Esophagus muscularis mucosa (tissue), 4 donors: ENCODE results near the gene CEACAM21. TPM values are rescaled to one million over a fixed set of nuclear protein-coding genes. Genes with fewer than 3 reads are reported as not detected.

Experiments
- DNase-seq: peaks from one replicate; pipeline ENCODE4 v3.0.0-alpha.2; 2017; ENCODE audit errors: extremely low spot score
- H3K27ac ChIP-seq, 4 donors: fragments of 200-600 bp; sonication (generic); replicated peaks in 1 of 4; 1 replicate in 3 of 4; 2 replicates in 1 of 4; pipeline ENCODE4 v1.5.1; 2016 to 2019; ENCODE audit warnings: mild to moderate bottlenecking in 1 of 4
- H3K27me3 ChIP-seq, 4 donors: fragments of 200-600 bp; sonication (generic); one replicate each; pipeline versions ENCODE4 v1.5.1 to v1.6.0; 2016 to 2019
- H3K36me3 ChIP-seq, 4 donors: fragments of 200-600 bp; sonication (generic); one replicate each; pipeline ENCODE4 v1.5.1; 2016 to 2019
- H3K4me1 ChIP-seq, 4 donors: fragments of 200-600 bp; sonication (generic); one replicate each; pipeline ENCODE4 v1.5.1; 2016 to 2019
- H3K4me3 ChIP-seq, 4 donors: fragments of 200-600 bp; sonication (generic); 1 replicate in 2 of 4; 2 replicates in 2 of 4; pipeline ENCODE4 v1.5.1; 2016 to 2019; ENCODE audit warnings: mild to moderate bottlenecking in 4 of 4, moderate library complexity in 1 of 4
- H3K9me3 ChIP-seq, 4 donors: fragments of 200-600 bp; sonication (generic); 1 replicate in 3 of 4; 2 replicates in 1 of 4; pipeline ENCODE4 v1.5.1; 2016 to 2019
- EP300 ChIP-seq: sonication (generic); formaldehyde crosslinking; IDR thresholded peaks from one replicate; pipeline ENCODE4 v1.6.1; 2017; ENCODE audit warnings: antibody characterized with exemption
- POLR2A ChIP-seq: fragments of 450-650 bp; IDR thresholded peaks from one replicate; pipeline ENCODE4 v1.6.1; 2017; ENCODE audit warnings: antibody characterized with exemption, moderate library complexity, mild to moderate bottlenecking, low read depth
- POLR2AphosphoS5 ChIP-seq, 2 donors: sonication (generic); formaldehyde crosslinking; IDR thresholded peaks; one replicate each; pipeline ENCODE4 v1.6.1; 2017; ENCODE audit warnings: antibody characterized with exemption in 2 of 2
- WGBS: methylation state at CpG from one replicate; pipeline ENCODE4 v1.1.5; 2018; 5-methylcytosine and 5-hydroxymethylcytosine counted together
- intact Hi-C: fragments of 100-400 bp; cut with DNase I; formaldehyde crosslinking; loops from one replicate; pipeline ENCODE4 v1.15.1; 2023
- total RNA-seq, 4 donors: library from RNA; depleted of rRNA; stranded (reverse); fragments of >200 nt; gene quantifications; one replicate each; pipeline versions ENCODE4 v1.1.0 to v1.2.1, GENCODE V29; 2016
- TF ChIP-seq, protein P1 (sequence below), 3 experiments: fragments of 200-600 bp in 2 of 3; fragments of 450-650 bp in 1 of 3; sonication (generic) in 2 of 3; IDR thresholded peaks; one replicate each; pipeline ENCODE4 v1.5.1; 2017 to 2019; ENCODE audit warnings: antibody characterized with exemption in 3 of 3, mild to moderate bottlenecking in 2 of 3, moderate library complexity in 1 of 3

Gene CEACAM21
- total RNA-seq, 4 donors from 2014 or later = 0.83 to 1.8 TPM; not detected in 2

GRCh38 chr19:41541990-41542584, 33.9 kb upstream of the CEACAM21 start:
- no peak for DNase-seq
- no peak overlapping the region for H3K27ac ChIP-seq
- H3K36me3 ChIP-seq = no peaks in the 10 kb centered on the region
- peaks cover 0 to 8% (median 2%) of the 10 kb centered on the region in 4 donors for H3K9me3 ChIP-seq
- TF ChIP-seq EP300 = no peak
- TF ChIP-seq, protein P1, sequence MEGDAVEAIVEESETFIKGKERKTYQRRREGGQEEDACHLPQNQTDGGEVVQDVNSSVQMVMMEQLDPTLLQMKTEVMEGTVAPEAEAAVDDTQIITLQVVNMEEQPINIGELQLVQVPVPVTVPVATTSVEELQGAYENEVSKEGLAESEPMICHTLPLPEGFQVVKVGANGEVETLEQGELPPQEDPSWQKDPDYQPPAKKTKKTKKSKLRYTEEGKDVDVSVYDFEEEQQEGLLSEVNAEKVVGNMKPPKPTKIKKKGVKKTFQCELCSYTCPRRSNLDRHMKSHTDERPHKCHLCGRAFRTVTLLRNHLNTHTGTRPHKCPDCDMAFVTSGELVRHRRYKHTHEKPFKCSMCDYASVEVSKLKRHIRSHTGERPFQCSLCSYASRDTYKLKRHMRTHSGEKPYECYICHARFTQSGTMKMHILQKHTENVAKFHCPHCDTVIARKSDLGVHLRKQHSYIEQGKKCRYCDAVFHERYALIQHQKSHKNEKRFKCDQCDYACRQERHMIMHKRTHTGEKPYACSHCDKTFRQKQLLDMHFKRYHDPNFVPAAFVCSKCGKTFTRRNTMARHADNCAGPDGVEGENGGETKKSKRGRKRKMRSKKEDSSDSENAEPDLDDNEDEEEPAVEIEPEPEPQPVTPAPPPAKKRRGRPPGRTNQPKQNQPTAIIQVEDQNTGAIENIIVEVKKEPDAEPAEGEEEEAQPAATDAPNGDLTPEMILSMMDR (IDR thresholded peaks at IDR 0.05) = peak; percentile 35 to 51 (median 40)
- intact Hi-C loops = no loop called here
- H3K27me3 ChIP-seq = peaks cover 0 to 60% (median 0%) of the 10 kb centered on the region in 4 donors
- WGBS = 46% methylated on average over 13 of the region's 13 CpGs
- no peak overlapping the region for H3K4me3 ChIP-seq
- H3K4me1 ChIP-seq = peaks cover 9 to 13% (median 11%) of the 10 kb centered on the region in 4 donors

- intact Hi-C loops = no loop called here
Observed at GRCh38 chr19:41542622-41543021, 33.3 kb upstream of the CEACAM21 start.

DNA sequence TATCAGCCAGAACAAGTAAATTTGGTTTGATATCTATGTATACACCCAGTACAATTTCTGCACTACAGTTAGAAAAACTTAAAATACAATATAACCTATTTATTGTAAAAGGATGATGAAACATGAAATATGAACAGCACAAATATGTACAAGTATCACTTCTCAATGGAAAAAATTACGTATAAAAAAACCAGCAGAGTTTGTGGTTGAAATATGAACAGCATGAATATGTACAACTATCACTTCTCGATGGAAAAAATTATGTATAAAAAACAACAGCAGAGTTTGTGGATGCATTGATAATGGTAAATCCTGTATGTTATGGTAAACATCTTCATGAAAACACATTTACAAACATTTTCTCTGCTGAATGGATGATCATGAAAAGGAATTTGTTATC, 32.4 kb upstream of the CEACAM21 start:
- TF ChIP-seq EP300 (no peak), POLR2A (no peak), POLR2AphosphoS5 (IDR thresholded peaks at IDR 0.05) (no peak)
- TF ChIP-seq, protein P1 (IDR thresholded peaks at IDR 0.05) = no peak
- intact Hi-C loops = no loop called here
- H3K27me3 ChIP-seq = peaks cover 0 to 51% (median 0%) of the 10 kb centered on the region in 4 donors
- H3K36me3 ChIP-seq = no peaks in the 10 kb centered on the region
- WGBS = 76% methylated on average over 2 of the region's 2 CpGs
- no peaks in the 10 kb centered on the region for H3K9me3 ChIP-seq
- no peak overlapping the region for H3K27ac ChIP-seq
- DNase-seq = no peak
- peaks cover 9 to 13% (median 11%) of the 10 kb centered on the region in 4 donors for H3K4me1 ChIP-seq
- no peak overlapping the region for H3K4me3 ChIP-seq

More at GRCh38 chr19:41542622-41543021, 33.3 kb upstream of the CEACAM21 start:
- no peak for DNase-seq
- peaks cover 9 to 13% (median 11%) of the 10 kb centered on the region in 4 donors for H3K4me1 ChIP-seq
- H3K4me3 ChIP-seq = no peak overlapping the region
- 76% methylated on average over 4 of the region's 4 CpGs for WGBS
- TF ChIP-seq POLR2A = no peak
- TF ChIP-seq, protein P1 (IDR thresholded peaks at IDR 0.05) = no peak
- TF ChIP-seq POLR2AphosphoS5 (IDR thresholded peaks at IDR 0.05) = no peak
- TF ChIP-seq EP300 = no peak
- no peaks in the 10 kb centered on the region for H3K36me3 ChIP-seq
- H3K27me3 ChIP-seq = peaks cover 0 to 58% (median 0%) of the 10 kb centered on the region in 4 donors
- H3K9me3 ChIP-seq = peaks cover 0 to 8% (median 2%) of the 10 kb centered on the region in 4 donors
- no peak overlapping the region for H3K27ac ChIP-seq

DNA sequence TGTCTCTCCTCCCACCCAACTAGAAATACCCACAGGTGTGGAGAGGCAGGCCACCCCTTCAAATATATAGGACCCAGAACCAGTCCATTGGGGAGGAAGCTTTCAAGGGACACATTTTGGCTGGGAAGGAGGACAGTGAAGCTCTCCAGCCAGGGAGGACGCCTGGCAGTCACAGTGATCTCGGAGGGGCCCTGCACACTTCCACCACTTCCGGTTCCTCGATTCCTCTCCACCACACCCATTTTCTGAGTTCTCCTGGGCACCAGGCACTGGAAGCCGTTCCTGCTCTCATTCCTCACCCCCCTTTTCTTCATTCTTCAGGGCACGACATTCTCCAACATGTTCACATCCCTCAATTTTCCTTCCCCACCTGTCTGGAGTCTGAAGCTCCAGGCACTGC, 30.4 kb upstream of the CEACAM21 start:
- TF ChIP-seq POLR2A (no peak), EP300 (no peak), POLR2AphosphoS5 (IDR thresholded peaks at IDR 0.05) (no peak)
- TF ChIP-seq, protein P1 (IDR thresholded peaks at IDR 0.05) = no peak
- no peak for DNase-seq
- 42% methylated on average over 6 of the region's 6 CpGs for WGBS
- Histone ChIP-seq H3K27ac (peak overlapping the region in 1 of 4 donors; percentile 52), H3K27me3 (peaks cover 0 to 44% (median 0%) of the 10 kb centered on the region in 4 donors), H3K36me3 (no peaks in the 10 kb centered on the region), H3K4me1 (peaks cover 9 to 13% (median 11%) of the 10 kb centered on the region in 4 donors), H3K4me3 (no peak overlapping the region), H3K9me3 (no peaks in the 10 kb centered on the region)
- intact Hi-C loops = no loop called here
